GM18870 (cell line): ENCODE data around the gene HELZ2.

ENCODE experiments used
- ATAC-seq: cut with Tn5 transposase; IDR thresholded peaks from one replicate; pipeline ENCODE4 v1.9.1; 2021; ENCODE audit warnings: moderate library complexity; ENCODE audit not compliant: unreplicated experiment

Gene HELZ2

DNA sequence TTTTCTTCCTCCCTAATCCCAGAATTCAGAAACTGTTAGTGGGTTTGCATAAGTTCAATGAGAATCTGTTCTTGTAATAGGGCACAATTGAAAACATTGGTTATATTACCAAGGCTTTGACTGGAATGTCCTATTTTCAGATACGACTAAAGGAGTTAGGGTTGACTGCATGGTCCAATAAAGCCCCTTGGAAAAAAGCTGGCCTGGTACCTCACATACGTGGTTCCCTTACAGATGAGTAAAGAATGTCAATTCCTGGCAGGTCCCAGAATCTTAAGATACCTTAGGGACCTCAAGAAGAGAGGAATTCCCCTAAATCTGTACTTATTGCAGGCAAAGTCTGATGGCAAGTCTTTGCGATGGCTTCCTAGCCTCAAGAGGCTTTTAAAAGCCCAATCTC lies 48.9 kb downstream of the HELZ2 start:
- no peak for ATAC-seq
